K562 (cell line): Measurements from ENCODE around the gene FIS1. TPM values are rescaled to one million over a fixed set of nuclear protein-coding genes. Genes with fewer than 3 reads are reported as not detected.
A peak's percentile ranks its signal among the peaks of the same experiment; 100 is the strongest.

ENCODE experiments used
- CBFA2T2 ChIP-seq: fragments of 450-650 bp; conservative IDR thresholded peaks from 2 replicates; pipeline ENCODE4 v1.6.1; 2017; ENCODE audit warnings: mild to moderate bottlenecking
- HDAC6 ChIP-seq: IDR thresholded peaks from 2 replicates; pipeline ENCODE4 v1.6.1; 2012; ENCODE audit warnings: low read depth, mild to moderate bottlenecking, control low read depth, inconsistent platforms, low read length, moderate library complexity
- L3MBTL2 ChIP-seq: fragments of 450-650 bp; IDR thresholded peaks from 2 replicates; pipeline ENCODE4 v1.6.1; 2016; ENCODE audit warnings: mild to moderate bottlenecking, moderate library complexity
- PCBP1 ChIP-seq: fragments of 200-400 bp; formaldehyde crosslinking; IDR thresholded peaks from 2 replicates; pipeline ENCODE4 v1.6.1; 2018; ENCODE audit warnings: mild to moderate bottlenecking, low read depth, low read length; ENCODE audit not compliant: poor library complexity, severe bottlenecking
- RB1 ChIP-seq: fragments of 450-650 bp; IDR thresholded peaks from 2 replicates; pipeline ENCODE4 v1.6.1; 2017; ENCODE audit warnings: low read depth, mild to moderate bottlenecking
- SIN3A ChIP-seq, 2 experiments: fragments of 150-350 bp in 1 of 2; IDR thresholded peaks; 2 replicates each; pipeline ENCODE4 v1.6.1; 2011 to 2016; ENCODE audit warnings: borderline replicate concordance in 2 of 2, low read depth in 2 of 2, low read length in 2 of 2, mild to moderate bottlenecking in 2 of 2, moderate library complexity in 2 of 2; ENCODE audit not compliant: control insufficient read depth in 1 of 2
- SMARCE1 ChIP-seq: fragments of 450-650 bp; IDR thresholded peaks from 2 replicates; pipeline ENCODE4 v1.7.1; 2016; ENCODE audit warnings: mild to moderate bottlenecking
- SP2 ChIP-seq: IDR thresholded peaks from 2 replicates; pipeline ENCODE4 v1.6.1; 2011; ENCODE audit warnings: mild to moderate bottlenecking, low read depth, low read length, moderate library complexity; ENCODE audit not compliant: poor library complexity, severe bottlenecking; ENCODE audit errors: extremely low read depth
- SRF ChIP-seq, 2 experiments: fragments of 250-450, 450-650 bp in 1 of 2; sonication (Bioruptor Pico) in 1 of 2; sonication (generic) in 1 of 2; formaldehyde crosslinking; IDR thresholded peaks; 2 replicates each; pipeline versions ENCODE4 v1.5.0 to v1.5.1; 2020 to 2022; ENCODE audit warnings: mild to moderate bottlenecking in 1 of 2, missing genetic modification reagents in 1 of 2
- polyA plus RNA-seq, 8 experiments: library from polyadenylated mRNA; depleted of rRNA in 4 of 8; stranded (reverse) in 5 of 8; unstranded in 3 of 8; fragments of >200 nt; fragmentation: Nextera tagmentation in 2 of 8; fragmentation: Illumina TruSeq in 1 of 8; extraction: Ambion mirVana in 2 of 8; extraction: Trizol in 1 of 8; gene quantifications; 2 replicates each; pipeline versions ENCODE4 v1.2.1 to v1.2.3, GENCODE V29; 2011 to 2014; ENCODE audit warnings: inconsistent platforms in 1 of 8, missing spikeins in 1 of 8
- total RNA-seq, 7 experiments: library from RNA; depleted of rRNA in 6 of 7; stranded (reverse); fragments of >200 nt in 6 of 7; fragmentation: Illumina TruSeq in 2 of 7; extraction: Trizol in 2 of 7; gene quantifications; 2 replicates each; pipeline versions ENCODE4 v1.2.1 to v1.2.3, GENCODE V29; 2011 to 2021; ENCODE audit warnings: low replicate concordance in 1 of 7
- TF ChIP-seq, protein P1 (sequence below): fragments of 450-650 bp; IDR thresholded peaks from 2 replicates; pipeline ENCODE4 v1.6.1; 2016; ENCODE audit warnings: mild to moderate bottlenecking, moderate library complexity
- TF ChIP-seq, protein P2 (sequence below): sonication (generic); formaldehyde crosslinking; IDR thresholded peaks from 2 replicates; pipeline ENCODE4 v1.8.1; 2022; ENCODE audit warnings: missing genetic modification reagents

The FIS1 gene
- total and polyA plus RNA-seq, 9 of the 15 experiments (the other 6 are each of a cell fraction or from before 2014, with no cell fraction given): 86.0 to 257 (median 144) TPM

- TF ChIP-seq SRF (CRISPR knock-in tag; IDR thresholded peaks at IDR 0.05) (peak in 1 of 2 experiments; percentile 69; a peak in 1 of 4 replicates), SIN3A (IDR thresholded peaks at IDR 0.05; ENCODE audit: borderline replicate concordance in 2 of 2, control insufficient read depth in 1 of 2, low read depth in 2 of 2, low read length in 2 of 2) (peak; percentile 46 to 80; a peak in 2 of 4 replicates), SMARCE1 (peak; percentile 61), L3MBTL2 (peak; percentile 80; the same call in 1 of the 2 replicates), PCBP1 (no peak), CBFA2T2 (peak; percentile 38), SP2 (peak; percentile 96), RB1 (peak; percentile 24; the same call in 1 of the 2 replicates), HDAC6 (no peak)
- TF ChIP-seq, protein P1, sequence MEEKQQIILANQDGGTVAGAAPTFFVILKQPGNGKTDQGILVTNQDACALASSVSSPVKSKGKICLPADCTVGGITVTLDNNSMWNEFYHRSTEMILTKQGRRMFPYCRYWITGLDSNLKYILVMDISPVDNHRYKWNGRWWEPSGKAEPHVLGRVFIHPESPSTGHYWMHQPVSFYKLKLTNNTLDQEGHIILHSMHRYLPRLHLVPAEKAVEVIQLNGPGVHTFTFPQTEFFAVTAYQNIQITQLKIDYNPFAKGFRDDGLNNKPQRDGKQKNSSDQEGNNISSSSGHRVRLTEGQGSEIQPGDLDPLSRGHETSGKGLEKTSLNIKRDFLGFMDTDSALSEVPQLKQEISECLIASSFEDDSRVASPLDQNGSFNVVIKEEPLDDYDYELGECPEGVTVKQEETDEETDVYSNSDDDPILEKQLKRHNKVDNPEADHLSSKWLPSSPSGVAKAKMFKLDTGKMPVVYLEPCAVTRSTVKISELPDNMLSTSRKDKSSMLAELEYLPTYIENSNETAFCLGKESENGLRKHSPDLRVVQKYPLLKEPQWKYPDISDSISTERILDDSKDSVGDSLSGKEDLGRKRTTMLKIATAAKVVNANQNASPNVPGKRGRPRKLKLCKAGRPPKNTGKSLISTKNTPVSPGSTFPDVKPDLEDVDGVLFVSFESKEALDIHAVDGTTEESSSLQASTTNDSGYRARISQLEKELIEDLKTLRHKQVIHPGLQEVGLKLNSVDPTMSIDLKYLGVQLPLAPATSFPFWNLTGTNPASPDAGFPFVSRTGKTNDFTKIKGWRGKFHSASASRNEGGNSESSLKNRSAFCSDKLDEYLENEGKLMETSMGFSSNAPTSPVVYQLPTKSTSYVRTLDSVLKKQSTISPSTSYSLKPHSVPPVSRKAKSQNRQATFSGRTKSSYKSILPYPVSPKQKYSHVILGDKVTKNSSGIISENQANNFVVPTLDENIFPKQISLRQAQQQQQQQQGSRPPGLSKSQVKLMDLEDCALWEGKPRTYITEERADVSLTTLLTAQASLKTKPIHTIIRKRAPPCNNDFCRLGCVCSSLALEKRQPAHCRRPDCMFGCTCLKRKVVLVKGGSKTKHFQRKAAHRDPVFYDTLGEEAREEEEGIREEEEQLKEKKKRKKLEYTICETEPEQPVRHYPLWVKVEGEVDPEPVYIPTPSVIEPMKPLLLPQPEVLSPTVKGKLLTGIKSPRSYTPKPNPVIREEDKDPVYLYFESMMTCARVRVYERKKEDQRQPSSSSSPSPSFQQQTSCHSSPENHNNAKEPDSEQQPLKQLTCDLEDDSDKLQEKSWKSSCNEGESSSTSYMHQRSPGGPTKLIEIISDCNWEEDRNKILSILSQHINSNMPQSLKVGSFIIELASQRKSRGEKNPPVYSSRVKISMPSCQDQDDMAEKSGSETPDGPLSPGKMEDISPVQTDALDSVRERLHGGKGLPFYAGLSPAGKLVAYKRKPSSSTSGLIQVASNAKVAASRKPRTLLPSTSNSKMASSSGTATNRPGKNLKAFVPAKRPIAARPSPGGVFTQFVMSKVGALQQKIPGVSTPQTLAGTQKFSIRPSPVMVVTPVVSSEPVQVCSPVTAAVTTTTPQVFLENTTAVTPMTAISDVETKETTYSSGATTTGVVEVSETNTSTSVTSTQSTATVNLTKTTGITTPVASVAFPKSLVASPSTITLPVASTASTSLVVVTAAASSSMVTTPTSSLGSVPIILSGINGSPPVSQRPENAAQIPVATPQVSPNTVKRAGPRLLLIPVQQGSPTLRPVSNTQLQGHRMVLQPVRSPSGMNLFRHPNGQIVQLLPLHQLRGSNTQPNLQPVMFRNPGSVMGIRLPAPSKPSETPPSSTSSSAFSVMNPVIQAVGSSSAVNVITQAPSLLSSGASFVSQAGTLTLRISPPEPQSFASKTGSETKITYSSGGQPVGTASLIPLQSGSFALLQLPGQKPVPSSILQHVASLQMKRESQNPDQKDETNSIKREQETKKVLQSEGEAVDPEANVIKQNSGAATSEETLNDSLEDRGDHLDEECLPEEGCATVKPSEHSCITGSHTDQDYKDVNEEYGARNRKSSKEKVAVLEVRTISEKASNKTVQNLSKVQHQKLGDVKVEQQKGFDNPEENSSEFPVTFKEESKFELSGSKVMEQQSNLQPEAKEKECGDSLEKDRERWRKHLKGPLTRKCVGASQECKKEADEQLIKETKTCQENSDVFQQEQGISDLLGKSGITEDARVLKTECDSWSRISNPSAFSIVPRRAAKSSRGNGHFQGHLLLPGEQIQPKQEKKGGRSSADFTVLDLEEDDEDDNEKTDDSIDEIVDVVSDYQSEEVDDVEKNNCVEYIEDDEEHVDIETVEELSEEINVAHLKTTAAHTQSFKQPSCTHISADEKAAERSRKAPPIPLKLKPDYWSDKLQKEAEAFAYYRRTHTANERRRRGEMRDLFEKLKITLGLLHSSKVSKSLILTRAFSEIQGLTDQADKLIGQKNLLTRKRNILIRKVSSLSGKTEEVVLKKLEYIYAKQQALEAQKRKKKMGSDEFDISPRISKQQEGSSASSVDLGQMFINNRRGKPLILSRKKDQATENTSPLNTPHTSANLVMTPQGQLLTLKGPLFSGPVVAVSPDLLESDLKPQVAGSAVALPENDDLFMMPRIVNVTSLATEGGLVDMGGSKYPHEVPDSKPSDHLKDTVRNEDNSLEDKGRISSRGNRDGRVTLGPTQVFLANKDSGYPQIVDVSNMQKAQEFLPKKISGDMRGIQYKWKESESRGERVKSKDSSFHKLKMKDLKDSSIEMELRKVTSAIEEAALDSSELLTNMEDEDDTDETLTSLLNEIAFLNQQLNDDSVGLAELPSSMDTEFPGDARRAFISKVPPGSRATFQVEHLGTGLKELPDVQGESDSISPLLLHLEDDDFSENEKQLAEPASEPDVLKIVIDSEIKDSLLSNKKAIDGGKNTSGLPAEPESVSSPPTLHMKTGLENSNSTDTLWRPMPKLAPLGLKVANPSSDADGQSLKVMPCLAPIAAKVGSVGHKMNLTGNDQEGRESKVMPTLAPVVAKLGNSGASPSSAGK: no peak
- TF ChIP-seq, protein P2, sequence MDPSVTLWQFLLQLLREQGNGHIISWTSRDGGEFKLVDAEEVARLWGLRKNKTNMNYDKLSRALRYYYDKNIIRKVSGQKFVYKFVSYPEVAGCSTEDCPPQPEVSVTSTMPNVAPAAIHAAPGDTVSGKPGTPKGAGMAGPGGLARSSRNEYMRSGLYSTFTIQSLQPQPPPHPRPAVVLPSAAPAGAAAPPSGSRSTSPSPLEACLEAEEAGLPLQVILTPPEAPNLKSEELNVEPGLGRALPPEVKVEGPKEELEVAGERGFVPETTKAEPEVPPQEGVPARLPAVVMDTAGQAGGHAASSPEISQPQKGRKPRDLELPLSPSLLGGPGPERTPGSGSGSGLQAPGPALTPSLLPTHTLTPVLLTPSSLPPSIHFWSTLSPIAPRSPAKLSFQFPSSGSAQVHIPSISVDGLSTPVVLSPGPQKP (CRISPR knock-in tag): no peak
Measured at GRCh38 chr7:101251871-101252659, 7.2 kb upstream of the FIS1 start (continued).
